HCT116 (cell line): ENCODE results near the gene MYOF. TPM values are rescaled to one million over a fixed set of nuclear protein-coding genes. Genes with fewer than 3 reads are reported as not detected.

ENCODE experiments used
- ATAC-seq: fragments of 200-7000 bp; cut with Tn5 transposase; 2 replicates; pipeline ENCODE4 v1.9.1; 2020; ENCODE audit warnings: mild to moderate bottlenecking, moderate library complexity
- BruUV-seq: library from RNA; stranded (reverse); fragments of 400-500 nt; replicated peaks from 2 replicates; lab custom pipeline; 2021; lab: Mats Ljungman, UMichigan
- CTCF ChIA-PET: fragments of 300-600 bp; sonication (Branson Sonifier 250); formaldehyde crosslinking; loops from one replicate; lab custom pipeline; 2021; ENCODE audit warnings: antibody characterized with exemption; lab: Charles Lee
- POLR2A ChIA-PET: fragments of 300-600, 350-600 bp; sonication (Branson Sonifier 250); formaldehyde crosslinking; loops from one replicate; lab custom pipeline; 2021; ENCODE audit warnings: antibody characterized with exemption; lab: Charles Lee
- RAD21 ChIA-PET, 2 experiments: fragments of 300-600 bp; sonication (Branson Sonifier 250); formaldehyde crosslinking; loops; one replicate each; lab custom pipeline; 2023; ENCODE audit warnings: low total read pairs in 2 of 2; ENCODE audit not compliant: uncharacterized antibody in 2 of 2, unreplicated experiment in 2 of 2, low non-redundant PET in 1 of 2; lab: Charles Lee
- DNase-seq: peaks from one replicate; pipeline ENCODE4 v3.0.0-alpha.2; 2010; ENCODE audit warnings: low read depth, low spot score
- H2AFZ ChIP-seq: fragments of 200-600 bp; shearing (Covaris generic), sonication (generic); 2 replicates; pipeline ENCODE4 v1.6.1; 2017; ENCODE audit warnings: low read depth, mixed run types, mixed read lengths, antibody characterized with exemption, low read length; ENCODE audit not compliant: poor library complexity, severe bottlenecking
- H3K27ac ChIP-seq: 2 replicates; pipeline ENCODE4 v1.5.1; 2012; ENCODE audit warnings: low read depth, low read length
- H3K27me3 ChIP-seq: fragments of 200-600 bp; sonication (generic); 2 replicates; pipeline ENCODE4 v1.6.1; 2016; ENCODE audit warnings: mixed run types, low read length, mixed read lengths; ENCODE audit not compliant: insufficient read depth
- H3K36me3 ChIP-seq, 2 experiments: fragments of 200-500 bp in 1 of 2; fragments of 200-600 bp in 1 of 2; sonication (Bioruptor generic) in 1 of 2; sonication (generic) in 1 of 2; 2 replicates each; pipeline versions ENCODE4 v1.5.1 to v1.6.1; 2014 to 2016; ENCODE audit warnings: low read length in 2 of 2, inconsistent platforms in 1 of 2, mixed read lengths in 1 of 2, mixed run types in 1 of 2; ENCODE audit not compliant: insufficient read depth in 2 of 2, control insufficient read depth in 1 of 2
- H3K4me1 ChIP-seq, 2 experiments: fragments of 200-600 bp in 1 of 2; sonication (generic) in 1 of 2; 2 replicates each; pipeline versions ENCODE4 v1.5.1 to v1.6.1; 2012 to 2017; ENCODE audit warnings: low read length in 2 of 2, inconsistent platforms in 1 of 2, mild to moderate bottlenecking in 1 of 2, mixed read lengths in 1 of 2, mixed run types in 1 of 2, moderate library complexity in 1 of 2; ENCODE audit not compliant: insufficient read depth in 2 of 2, control insufficient read depth in 1 of 2
- H3K4me2 ChIP-seq: fragments of 200-600 bp; sonication (generic); 2 replicates; pipeline ENCODE4 v1.6.1; 2017; ENCODE audit warnings: mixed run types, low read length, mixed read lengths
- H3K4me3 ChIP-seq, 2 experiments: fragments of 200-600 bp in 1 of 2; sonication (generic) in 1 of 2; replicated peaks in 1 of 2; 2 replicates each; pipeline ENCODE4 v1.5.1; 2011 to 2016; ENCODE audit warnings: low read length in 2 of 2, control low read depth in 1 of 2, low read depth in 1 of 2, mild to moderate bottlenecking in 1 of 2, mixed read lengths in 1 of 2, mixed run types in 1 of 2
- H3K79me2 ChIP-seq: fragments of 200-600 bp; sonication (generic); 2 replicates; pipeline ENCODE4 v1.6.1; 2017; ENCODE audit warnings: mild to moderate bottlenecking, mixed run types, low read length, moderate library complexity, mixed read lengths; ENCODE audit not compliant: insufficient read depth
- H3K9ac ChIP-seq: fragments of 200-600 bp; sonication (generic); 2 replicates; pipeline ENCODE4 v1.6.1; 2016; ENCODE audit warnings: low read length, mixed read lengths
- H3K9me2 ChIP-seq: fragments of 200-600 bp; sonication (generic), shearing (Covaris generic); 2 replicates; pipeline ENCODE4 v1.6.1; 2017; ENCODE audit warnings: mixed run types, mild to moderate bottlenecking, moderate library complexity; ENCODE audit not compliant: insufficient read depth
- H3K9me3 ChIP-seq, 2 experiments: fragments of 200-500 bp in 1 of 2; fragments of 200-600 bp in 1 of 2; sonication (Bioruptor generic) in 1 of 2; sonication (generic) in 1 of 2; 2 replicates each; pipeline ENCODE4 v1.6.1; 2014 to 2017; ENCODE audit warnings: low read length in 2 of 2, mixed read lengths in 2 of 2, inconsistent platforms in 1 of 2, low read depth in 1 of 2, mild to moderate bottlenecking in 1 of 2, mixed run types in 1 of 2, moderate library complexity in 1 of 2; ENCODE audit not compliant: control insufficient read depth in 1 of 2, insufficient read depth in 1 of 2
- H4K20me1 ChIP-seq: fragments of 200-600 bp; sonication (generic), shearing (Covaris generic); 2 replicates; pipeline ENCODE4 v1.6.1; 2017; ENCODE audit warnings: mixed run types, mild to moderate bottlenecking, moderate library complexity; ENCODE audit not compliant: insufficient read depth
- CEBPB ChIP-seq: IDR thresholded peaks from 2 replicates; pipeline ENCODE4 v1.6.1; 2012; ENCODE audit warnings: low read depth
- EZH2 ChIP-seq: fragments of 200-600 bp; sonication (generic); IDR thresholded peaks from 2 replicates; pipeline ENCODE4 v1.6.1; 2017; ENCODE audit warnings: antibody characterized with exemption, mixed run types
- FOSL1 ChIP-seq: IDR thresholded peaks from 2 replicates; pipeline ENCODE4 v1.6.1; 2012; ENCODE audit warnings: low read depth
- JUND ChIP-seq: IDR thresholded peaks from 2 replicates; pipeline ENCODE4 v1.6.1; 2012
- POLR2AphosphoS5 ChIP-seq: IDR thresholded peaks from 2 replicates; pipeline ENCODE4 v1.6.1; 2011; ENCODE audit warnings: mild to moderate bottlenecking, low read depth, low read length, moderate library complexity
- RAD21 ChIP-seq: IDR thresholded peaks from 2 replicates; pipeline ENCODE4 v1.6.1; 2012; ENCODE audit warnings: low read depth, mild to moderate bottlenecking
- intact Hi-C: fragments of 100-400 bp; cut with micrococcal nuclease; formaldehyde crosslinking; loops from 2 replicates; pipeline ENCODE4 v1.10.0; 2022
- total RNA-seq: library from RNA; stranded (reverse); gene quantifications from one replicate; pipeline ENCODE4 v1.2.1, GENCODE V29; 2021; ENCODE audit not compliant: unreplicated experiment
- TF ChIP-seq, protein P1 (sequence below): IDR thresholded peaks from 2 replicates; pipeline ENCODE4 v1.6.1; 2012
- TF ChIP-seq, protein P2 (sequence below): IDR thresholded peaks from 2 replicates; pipeline ENCODE4 v1.6.1; 2012

Gene MYOF
- total RNA-seq, 1 experiment from 2014 or later: 250 TPM

DNA sequence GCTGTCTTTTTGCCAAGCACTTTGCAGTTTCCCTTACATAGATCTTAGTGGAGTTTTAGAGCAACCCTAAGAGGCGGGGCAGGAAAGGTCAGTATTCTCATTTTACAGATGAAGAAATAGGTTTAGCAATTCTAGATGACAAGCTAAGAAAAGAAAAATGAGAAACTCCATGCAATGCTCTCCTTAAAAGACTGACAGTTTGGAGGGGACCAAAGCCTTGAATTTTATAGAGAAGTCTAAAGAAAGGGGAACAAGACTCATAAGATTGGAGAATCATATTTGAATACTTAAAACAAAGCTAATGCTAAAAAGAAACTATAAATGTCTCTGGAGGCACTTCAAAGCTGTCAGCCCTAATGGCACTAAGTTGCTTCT lies 33.9 kb upstream of the MYOF start (continued):
- no peak for TF ChIP-seq RAD21

DNA sequence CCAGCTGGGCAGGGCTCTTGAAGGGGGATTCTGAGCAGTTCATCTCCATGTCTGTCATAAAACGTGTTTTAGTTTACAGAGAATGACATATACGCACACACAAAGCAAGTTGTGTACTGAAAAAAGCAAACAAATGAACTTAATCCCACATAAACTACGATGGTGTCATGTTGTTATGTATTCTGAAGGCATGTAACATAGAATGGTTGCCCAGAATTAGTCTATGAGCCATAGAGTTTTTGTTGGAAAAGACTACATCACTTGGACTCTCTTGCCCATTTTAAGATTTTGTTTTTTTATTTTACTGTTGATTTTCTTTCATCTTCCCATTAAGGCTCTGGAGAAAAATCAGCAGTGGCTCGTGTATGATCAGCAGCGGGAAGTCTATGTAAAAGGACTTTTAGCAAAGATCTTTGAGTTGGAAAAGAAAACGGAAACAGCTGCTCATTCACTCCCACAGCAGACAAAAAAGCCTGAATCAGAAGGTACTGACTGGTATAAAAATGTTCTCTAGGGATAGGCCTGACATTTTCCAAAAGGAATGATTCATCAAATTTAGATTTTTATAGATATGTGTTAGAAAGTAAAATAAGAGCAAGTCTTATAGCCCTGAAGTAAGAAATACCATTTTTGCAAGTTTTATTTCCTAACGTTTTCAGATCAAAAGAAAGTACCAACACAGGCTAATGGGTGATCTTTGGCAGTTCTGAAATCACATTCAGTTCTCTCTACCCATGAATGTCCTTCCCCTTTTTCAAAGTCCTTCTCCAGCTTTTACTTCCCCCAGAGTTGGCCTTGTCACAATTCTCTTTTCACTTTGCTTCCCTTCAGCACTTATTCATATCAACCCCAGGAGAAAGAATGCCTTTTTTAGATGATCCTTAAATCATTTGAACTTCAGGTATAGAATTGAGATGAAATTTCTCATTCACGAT lies 33.2 kb upstream of the MYOF start:
- CTCF ChIA-PET: no interaction called here

More for the DNA sequence above, 33.2 kb upstream of the MYOF start:
- DNase-seq: no peak
- H3K4me2 ChIP-seq: no peak overlapping the region
- H3K36me3 ChIP-seq: peaks cover 50 to 65% of the 10 kb centered on the region in 2 experiments
- ChIA-PET POLR2A (no interaction called here), RAD21 (interaction anchor here in 1 of 2 experiments (1.2 kb wide), 1 partner anchor 165 kb away, joined by 3 read pairs; no protein-coding TSS in a partner anchor)
- no peak for ATAC-seq
- H3K9ac ChIP-seq: no peak overlapping the region
- no peaks in the 10 kb centered on the region for H3K4me1 ChIP-seq
- H4K20me1 ChIP-seq: no peaks in the 10 kb centered on the region
- no peaks in the 10 kb centered on the region for H3K9me2 ChIP-seq
- no peak overlapping the region for H2AFZ ChIP-seq
- BruUV-seq: no TSS peak
- H3K27ac ChIP-seq: no peak overlapping the region
- no peak overlapping the region for H3K4me3 ChIP-seq
- H3K27me3 ChIP-seq: no peaks in the 10 kb centered on the region
- intact Hi-C loops: loop anchor here (10.0 kb wide), 1 partner anchor 991 kb away; no protein-coding TSS in a partner anchor
- H3K9me3 ChIP-seq: no peaks in the 10 kb centered on the region
- no peak for TF ChIP-seq POLR2AphosphoS5
- no peak for TF ChIP-seq FOSL1
- TF ChIP-seq, protein P1, sequence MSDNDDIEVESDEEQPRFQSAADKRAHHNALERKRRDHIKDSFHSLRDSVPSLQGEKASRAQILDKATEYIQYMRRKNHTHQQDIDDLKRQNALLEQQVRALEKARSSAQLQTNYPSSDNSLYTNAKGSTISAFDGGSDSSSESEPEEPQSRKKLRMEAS: no peak
- no peak for TF ChIP-seq JUND
- TF ChIP-seq RAD21: no peak
- TF ChIP-seq EZH2: no peak
- TF ChIP-seq, protein P2, sequence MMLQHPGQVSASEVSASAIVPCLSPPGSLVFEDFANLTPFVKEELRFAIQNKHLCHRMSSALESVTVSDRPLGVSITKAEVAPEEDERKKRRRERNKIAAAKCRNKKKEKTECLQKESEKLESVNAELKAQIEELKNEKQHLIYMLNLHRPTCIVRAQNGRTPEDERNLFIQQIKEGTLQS: no peak
- no peak for TF ChIP-seq CEBPB
- H3K79me2 ChIP-seq: no peaks in the 10 kb centered on the region
